ENCODE results near the gene CORO7.

CORO7 gene

DNA sequence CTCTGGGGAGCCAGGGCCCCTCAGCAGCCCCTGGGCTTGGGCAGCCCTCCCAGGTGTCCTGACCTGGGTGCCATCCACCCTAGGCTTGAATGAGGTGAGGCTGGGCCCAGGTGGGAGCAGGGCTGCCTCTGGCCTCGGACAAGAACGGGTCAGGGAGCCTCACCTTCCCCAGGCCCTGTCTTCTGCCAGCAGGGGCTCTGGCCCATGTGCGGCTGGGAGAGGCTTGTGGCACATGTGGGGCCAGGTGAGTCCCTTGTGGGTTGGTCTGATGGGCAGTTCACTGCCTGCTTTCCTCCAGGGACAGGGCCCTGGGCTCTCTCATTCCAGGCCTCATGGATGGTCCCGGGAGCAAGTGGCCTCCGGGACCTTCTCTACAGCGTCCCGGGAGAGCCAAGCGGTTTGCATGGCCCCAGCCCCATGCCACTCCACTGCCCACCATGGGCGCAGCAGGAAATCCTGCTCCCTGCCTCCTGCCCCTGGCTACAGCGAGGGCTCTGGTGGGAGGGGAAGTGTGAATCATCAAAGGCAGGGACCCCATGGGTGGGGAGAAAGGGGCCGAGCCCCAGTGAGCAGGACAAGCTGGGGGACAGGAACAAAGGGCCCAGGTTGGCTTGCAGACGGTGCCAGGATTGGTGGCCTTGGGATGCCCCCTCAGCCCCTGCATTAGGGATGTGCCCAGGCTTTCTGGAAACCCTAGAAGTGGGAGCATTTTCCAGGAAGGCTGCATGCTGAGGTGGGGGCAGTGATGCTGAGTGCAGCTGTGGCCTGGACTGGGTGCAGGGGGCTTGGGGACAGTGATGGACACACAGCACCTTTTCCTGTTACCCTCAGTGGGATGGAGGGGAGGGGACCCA lies 32.6 kb downstream of the CORO7 start:
- H3K4me3 ChIP-seq (replicated peaks in 1 of 2; ENCODE audit: low read depth in 2 of 2, low read length in 2 of 2), result no peak overlapping the region
- no peak for DNase-seq (ENCODE audit: low read depth in 2 of 2)
- no peak for TF ChIP-seq CTCF (IDR thresholded peaks at IDR 0.05; ENCODE audit: low read depth, low read length)

GRCh38 chr16:4382795-4383357 lies 33.5 kb downstream of the CORO7 start:
- no peak overlapping the region for H3K4me3 ChIP-seq (replicated peaks in 1 of 2; ENCODE audit: low read depth in 2 of 2, low read length in 2 of 2)
- no peak for DNase-seq (ENCODE audit: low read depth in 2 of 2)
- TF ChIP-seq CTCF (IDR thresholded peaks at IDR 0.05; ENCODE audit: low read depth, low read length), result no peak

DNA sequence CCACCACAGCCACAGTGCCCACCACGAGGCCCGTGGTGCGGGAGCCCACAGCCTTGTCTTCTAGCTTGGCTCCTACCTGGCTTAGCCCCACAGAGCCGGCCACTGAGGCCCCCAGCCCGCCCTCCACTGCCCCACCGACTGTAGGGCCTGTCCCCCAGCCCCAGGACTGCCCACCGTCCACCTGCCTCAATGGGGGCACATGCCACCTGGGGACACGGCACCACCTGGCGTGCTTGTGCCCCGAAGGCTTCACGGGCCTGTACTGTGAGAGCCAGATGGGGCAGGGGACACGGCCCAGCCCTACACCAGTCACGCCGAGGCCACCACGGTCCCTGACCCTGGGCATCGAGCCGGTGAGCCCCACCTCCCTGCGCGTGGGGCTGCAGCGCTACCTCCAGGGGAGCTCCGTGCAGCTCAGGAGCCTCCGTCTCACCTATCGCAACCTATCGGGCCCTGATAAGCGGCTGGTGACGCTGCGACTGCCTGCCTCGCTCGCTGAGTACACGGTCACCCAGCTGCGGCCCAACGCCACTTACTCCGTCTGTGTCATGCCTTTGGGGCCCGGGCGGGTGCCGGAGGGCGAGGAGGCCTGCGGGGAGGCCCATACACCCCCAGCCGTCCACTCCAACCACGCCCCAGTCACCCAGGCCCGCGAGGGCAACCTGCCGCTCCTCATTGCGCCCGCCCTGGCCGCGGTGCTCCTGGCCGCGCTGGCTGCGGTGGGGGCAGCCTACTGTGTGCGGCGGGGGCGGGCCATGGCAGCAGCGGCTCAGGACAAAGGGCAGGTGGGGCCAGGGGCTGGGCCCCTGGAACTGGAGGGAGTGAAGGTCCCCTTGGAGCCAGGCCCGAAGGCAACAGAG lies 34.2 kb downstream of the CORO7 start:
- H3K4me3 ChIP-seq (replicated peaks in 1 of 2; ENCODE audit: low read depth in 2 of 2, low read length in 2 of 2), result no peak overlapping the region
- DNase-seq (ENCODE audit: low read depth in 2 of 2), result no peak
- no peak for TF ChIP-seq CTCF (IDR thresholded peaks at IDR 0.05; ENCODE audit: low read depth, low read length)

DNA sequence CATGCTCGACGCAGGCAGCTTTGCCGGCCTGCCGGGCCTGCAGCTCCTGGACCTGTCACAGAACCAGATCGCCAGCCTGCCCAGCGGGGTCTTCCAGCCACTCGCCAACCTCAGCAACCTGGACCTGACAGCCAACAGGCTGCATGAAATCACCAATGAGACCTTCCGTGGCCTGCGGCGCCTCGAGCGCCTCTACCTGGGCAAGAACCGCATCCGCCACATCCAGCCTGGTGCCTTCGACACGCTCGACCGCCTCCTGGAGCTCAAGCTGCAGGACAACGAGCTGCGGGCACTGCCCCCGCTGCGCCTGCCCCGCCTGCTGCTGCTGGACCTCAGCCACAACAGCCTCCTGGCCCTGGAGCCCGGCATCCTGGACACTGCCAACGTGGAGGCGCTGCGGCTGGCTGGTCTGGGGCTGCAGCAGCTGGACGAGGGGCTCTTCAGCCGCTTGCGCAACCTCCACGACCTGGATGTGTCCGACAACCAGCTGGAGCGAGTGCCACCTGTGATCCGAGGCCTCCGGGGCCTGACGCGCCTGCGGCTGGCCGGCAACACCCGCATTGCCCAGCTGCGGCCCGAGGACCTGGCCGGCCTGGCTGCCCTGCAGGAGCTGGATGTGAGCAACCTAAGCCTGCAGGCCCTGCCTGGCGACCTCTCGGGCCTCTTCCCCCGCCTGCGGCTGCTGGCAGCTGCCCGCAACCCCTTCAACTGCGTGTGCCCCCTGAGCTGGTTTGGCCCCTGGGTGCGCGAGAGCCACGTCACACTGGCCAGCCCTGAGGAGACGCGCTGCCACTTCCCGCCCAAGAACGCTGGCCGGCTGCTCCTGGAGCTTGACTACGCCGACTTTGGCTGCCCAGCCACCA lies 35.1 kb downstream of the CORO7 start:
- no peak for DNase-seq (ENCODE audit: low read depth in 2 of 2)
- H3K4me3 ChIP-seq (replicated peaks in 1 of 2; ENCODE audit: low read depth in 2 of 2, low read length in 2 of 2), result no peak overlapping the region
- no peak for TF ChIP-seq CTCF (IDR thresholded peaks at IDR 0.05; ENCODE audit: low read depth, low read length)

DNA sequence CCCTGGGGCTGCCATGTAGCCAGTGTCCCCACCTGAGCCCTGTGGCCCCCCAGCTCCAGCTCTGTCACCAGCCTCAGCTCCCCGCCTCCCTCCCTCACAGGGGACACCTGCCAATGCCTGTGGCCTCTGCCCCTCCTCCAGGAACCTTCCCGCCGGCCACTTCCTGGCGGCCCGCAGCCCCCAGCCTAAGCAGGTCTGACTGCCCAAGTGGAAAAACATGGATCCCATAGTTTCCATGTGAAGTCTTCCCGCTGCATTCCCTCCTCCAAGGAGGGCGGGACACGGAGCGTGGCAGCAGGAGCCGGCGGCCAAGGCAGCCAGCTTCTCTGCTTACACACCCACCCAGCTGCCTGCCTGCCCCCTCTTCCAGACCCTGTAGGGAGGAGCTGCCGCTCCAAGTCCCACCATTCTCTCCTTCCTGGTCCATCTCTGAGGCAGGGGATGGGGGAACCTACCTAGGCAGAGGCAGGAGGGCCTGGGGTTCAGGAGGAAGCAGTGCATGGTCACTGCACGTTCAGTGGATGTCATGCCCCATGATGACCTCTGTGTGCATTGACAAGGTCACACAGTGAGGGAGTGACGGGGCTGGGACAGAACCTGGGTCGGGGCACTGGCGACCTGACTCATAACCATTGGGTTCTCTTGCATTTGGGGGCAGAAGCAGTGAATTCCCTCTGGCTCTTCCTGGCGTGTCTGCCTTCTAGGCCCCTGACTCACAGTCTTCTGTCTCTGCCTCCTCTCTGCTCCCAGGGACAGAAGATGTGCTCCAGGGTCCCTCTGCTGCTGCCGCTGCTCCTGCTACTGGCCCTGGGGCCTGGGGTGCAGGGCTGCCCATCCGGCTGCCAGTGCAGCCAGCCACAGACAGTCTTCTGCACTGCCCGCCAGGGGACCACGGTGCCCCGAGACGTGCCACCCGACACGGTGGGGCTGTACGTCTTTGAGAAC lies 36.0 kb downstream of the CORO7 start:
- H3K4me3 ChIP-seq (replicated peaks in 1 of 2; ENCODE audit: low read depth in 2 of 2, low read length in 2 of 2), result no peak overlapping the region
- no peak for TF ChIP-seq CTCF (IDR thresholded peaks at IDR 0.05; ENCODE audit: low read depth, low read length)
- no peak for DNase-seq (ENCODE audit: low read depth in 2 of 2)

Data from cardiac fibroblast (primary cell).